Cardiac septum (tissue), 1 donor: ENCODE results near the gene NOL4L. TPM values are rescaled to one million over a fixed set of nuclear protein-coding genes. Genes with fewer than 3 reads are reported as not detected.

Experiments used
- DNase-seq: peaks from one replicate; pipeline ENCODE4 v3.0.0-alpha.2; 2020; ENCODE audit warnings: low spot score
- intact Hi-C: fragments of 100-400 bp; cut with DNase I; formaldehyde crosslinking; loops from one replicate; pipeline ENCODE4 v1.14.0; 2022
- total RNA-seq: library from RNA; stranded (reverse); fragmentation: NEBNext Ultra II Directional; extraction: Animal tissue kit (Norgen Biotek cat#: 25700); gene quantifications from one replicate; pipeline ENCODE4 v1.2.1, GENCODE V29; 2021
- donor health status: DM: no; HTN: no; CAD: no.

Gene NOL4L
- total RNA-seq, 1 donor from 2014 or later: 10.4 TPM

- DNase-seq: no peak
- intact Hi-C loops: no loop called here
Measured at GRCh38 chr20:32614772-32615171, 29.6 kb upstream of the NOL4L start.

GRCh38 chr20:32614303-32614702 lies 29.2 kb upstream of the NOL4L start:
- intact Hi-C loops: no loop called here
- no peak for DNase-seq

- no peak for DNase-seq
- intact Hi-C loops: no loop called here
Measured at GRCh38 chr20:32613192-32614053, 28.3 kb upstream of the NOL4L start.

- intact Hi-C loops: no loop called here
- no peak for DNase-seq
Measured at GRCh38 chr20:32612351-32613191, 27.4 kb upstream of the NOL4L start.

GRCh38 chr20:32611868-32612267 lies 26.7 kb upstream of the NOL4L start:
- intact Hi-C loops: no loop called here
- no peak for DNase-seq

- intact Hi-C loops: no loop called here
- DNase-seq: no peak
Measured at GRCh38 chr20:32611286-32611685, 26.2 kb upstream of the NOL4L start.

- intact Hi-C loops: no loop called here
- DNase-seq: no peak
Measured at GRCh38 chr20:32610472-32611218, 25.5 kb upstream of the NOL4L start.

GRCh38 chr20:32609993-32610392 lies 24.9 kb upstream of the NOL4L start:
- intact Hi-C loops: no loop called here

GRCh38 chr20:32609111-32609773 lies 24.1 kb upstream of the NOL4L start:
- DNase-seq: no peak
- intact Hi-C loops: no loop called here

More at GRCh38 chr20:32609993-32610392, 24.9 kb upstream of the NOL4L start:
- no peak for DNase-seq

- intact Hi-C loops: no loop called here
- no peak for DNase-seq
Measured at GRCh38 chr20:32608664-32609015, 23.5 kb upstream of the NOL4L start.

- DNase-seq: no peak
- intact Hi-C loops: no loop called here
Measured at GRCh38 chr20:32607727-32608663, 22.9 kb upstream of the NOL4L start.

- intact Hi-C loops: no loop called here
- DNase-seq: no peak
Measured at GRCh38 chr20:32607324-32607723, 22.2 kb upstream of the NOL4L start.

- intact Hi-C loops: no loop called here
- no peak for DNase-seq
Measured at GRCh38 chr20:32606790-32607189, 21.7 kb upstream of the NOL4L start.

GRCh38 chr20:32606107-32606506 lies 21.0 kb upstream of the NOL4L start:
- no peak for DNase-seq
- intact Hi-C loops: no loop called here

- no peak for DNase-seq
- intact Hi-C loops: no loop called here
Measured at GRCh38 chr20:32605167-32605656, 20.1 kb upstream of the NOL4L start.

- intact Hi-C loops: no loop called here
Measured at GRCh38 chr20:32603046-32603726, 18.1 kb upstream of the NOL4L start.

GRCh38 chr20:32602273-32602672 lies 17.1 kb upstream of the NOL4L start:
- intact Hi-C loops: no loop called here
- no peak for DNase-seq

More at GRCh38 chr20:32603046-32603726, 18.1 kb upstream of the NOL4L start:
- no peak for DNase-seq
